ENCODE measurements around the gene MYO18A. TPM values are rescaled to one million over a fixed set of nuclear protein-coding genes. Genes with fewer than 3 reads are reported as not detected.
"Not testable (repeated sequence)": the region's sequence is repeated elsewhere in the genome, so short reads cannot be mapped to it uniquely, and the experiment has no call there.

MYO18A gene
- 373 TPM for total RNA-seq
- long read RNA-seq, partial matches to known transcripts: 83 of 108 reads
- long read RNA-seq, other reads (novel, unspliced or antisense): 22 of 108 reads

- ATAC-seq (peak; percentile 93), DNase-seq (ENCODE audit: missing footprints) (peak; percentile 92)
- intact Hi-C loops (cut with DNase I): no loop called here
These were observed at the start of gene MYO18A for GRCh38 chr17:29180034-29180787. TSS of gene MYO18A (minus strand) at chr17:29180398. CDS start at chr17:29166940, 13,458 bp downstream.

GRCh38 chr17:29225396-29225795 is 45.2 kb upstream of the MYO18A start:
- intact Hi-C loops (cut with DNase I): no loop called here
- ATAC-seq: no peak

GRCh38 chr17:29221338-29221737 is 41.1 kb upstream of the MYO18A start:
- ATAC-seq; DNase-seq (ENCODE audit: missing footprints); intact Hi-C loops (cut with DNase I): not testable (repeated sequence)

More at GRCh38 chr17:29225396-29225795, 45.2 kb upstream of the MYO18A start:
- no peak for DNase-seq (ENCODE audit: missing footprints)

GRCh38 chr17:29219378-29220047 is 39.3 kb upstream of the MYO18A start:
- ATAC-seq (peak; percentile 88), DNase-seq (ENCODE audit: missing footprints) (no peak)
- intact Hi-C loops (cut with DNase I): loop anchor here (2.0 kb wide), 1 partner anchor 71 kb away; no protein-coding TSS in a partner anchor

- intact Hi-C loops (cut with DNase I): no loop called here
- ATAC-seq (no peak), DNase-seq (ENCODE audit: missing footprints) (no peak)
These were observed 36.7 kb upstream of the MYO18A start for GRCh38 chr17:29216856-29217255.

GRCh38 chr17:29216181-29216580 is 36.0 kb upstream of the MYO18A start:
- no peak for DNase-seq (ENCODE audit: missing footprints)
- no peak for ATAC-seq
- intact Hi-C loops (cut with DNase I): no loop called here

GRCh38 chr17:29215717-29216116 is 35.5 kb upstream of the MYO18A start:
- intact Hi-C loops (cut with DNase I): no loop called here
- no peak for DNase-seq (ENCODE audit: missing footprints)
- no peak for ATAC-seq

- DNase-seq (ENCODE audit: missing footprints) (no peak), ATAC-seq (no peak)
- intact Hi-C loops (cut with DNase I): no loop called here
These were observed 35.0 kb upstream of the MYO18A start for GRCh38 chr17:29215174-29215573.

GRCh38 chr17:29214215-29215146 is 34.3 kb upstream of the MYO18A start:
- ATAC-seq (no peak), DNase-seq (ENCODE audit: missing footprints) (no peak)
- intact Hi-C loops (cut with DNase I): no loop called here

GRCh38 chr17:29212681-29213121 is 32.5 kb upstream of the MYO18A start:
- no peak for DNase-seq (ENCODE audit: missing footprints)
- no peak for ATAC-seq
- intact Hi-C loops (cut with DNase I): no loop called here

GRCh38 chr17:29212094-29212631 is 32.0 kb upstream of the MYO18A start:
- intact Hi-C loops (cut with DNase I): no loop called here
- DNase-seq (ENCODE audit: missing footprints): no peak
- no peak for ATAC-seq

GRCh38 chr17:29210879-29211278 is 30.7 kb upstream of the MYO18A start:
- intact Hi-C loops (cut with DNase I): no loop called here
- ATAC-seq (no peak), DNase-seq (ENCODE audit: missing footprints) (no peak)

- no peak for ATAC-seq
- no peak for DNase-seq (ENCODE audit: missing footprints)
- intact Hi-C loops (cut with DNase I): no loop called here
These were observed 28.9 kb upstream of the MYO18A start for GRCh38 chr17:29209073-29209472.

GRCh38 chr17:29207975-29208374 is 27.8 kb upstream of the MYO18A start:
- intact Hi-C loops (cut with DNase I): no loop called here
- no peak for ATAC-seq

GRCh38 chr17:29205047-29205446 is 24.8 kb upstream of the MYO18A start:
- peak; percentile 76 for ATAC-seq
- no peak for DNase-seq (ENCODE audit: missing footprints)
- intact Hi-C loops (cut with DNase I): no loop called here

More at GRCh38 chr17:29207975-29208374, 27.8 kb upstream of the MYO18A start:
- DNase-seq (ENCODE audit: missing footprints): no peak

- DNase-seq (ENCODE audit: missing footprints); intact Hi-C loops (cut with DNase I); ATAC-seq: not testable (repeated sequence)
These were observed 24.0 kb upstream of the MYO18A start for GRCh38 chr17:29204068-29204804.

- intact Hi-C loops (cut with DNase I): no loop called here
- DNase-seq (ENCODE audit: missing footprints) (no peak), ATAC-seq (no peak)
These were observed 17.5 kb upstream of the MYO18A start for GRCh38 chr17:29197516-29198272.

Measured in Right ventricle myocardium inferior (tissue), 1 donor.